ENCODE measurements around the gene TRPM3.

DNA sequence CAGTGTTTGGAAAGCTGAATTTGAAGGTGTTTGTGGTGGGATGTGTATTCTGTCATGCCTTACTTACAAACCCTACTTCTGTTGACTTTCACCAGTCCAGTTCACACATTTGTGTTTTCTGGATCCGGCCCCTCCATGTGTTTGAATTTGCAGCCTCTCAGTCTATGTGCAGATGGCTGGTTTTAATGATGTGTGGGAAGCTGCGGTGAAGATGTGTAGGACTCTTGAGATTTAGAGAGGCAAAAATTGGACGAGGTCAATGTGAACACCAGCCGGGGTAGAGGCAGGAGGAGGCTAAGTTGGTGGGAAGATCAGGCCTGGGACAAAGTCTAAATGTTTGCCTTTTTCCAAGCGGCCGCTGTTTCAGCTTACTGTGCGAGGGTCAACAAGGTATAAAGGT is 591.6 kb downstream of the TRPM3 start:
- TF ChIP-seq ZNF514 (tag by site-specific recombination; IDR thresholded peaks at IDR 0.05): no peak
- no peak for TF ChIP-seq ZNF114 (tag by site-specific recombination; IDR thresholded peaks at IDR 0.05)
- TF ChIP-seq, protein P1, sequence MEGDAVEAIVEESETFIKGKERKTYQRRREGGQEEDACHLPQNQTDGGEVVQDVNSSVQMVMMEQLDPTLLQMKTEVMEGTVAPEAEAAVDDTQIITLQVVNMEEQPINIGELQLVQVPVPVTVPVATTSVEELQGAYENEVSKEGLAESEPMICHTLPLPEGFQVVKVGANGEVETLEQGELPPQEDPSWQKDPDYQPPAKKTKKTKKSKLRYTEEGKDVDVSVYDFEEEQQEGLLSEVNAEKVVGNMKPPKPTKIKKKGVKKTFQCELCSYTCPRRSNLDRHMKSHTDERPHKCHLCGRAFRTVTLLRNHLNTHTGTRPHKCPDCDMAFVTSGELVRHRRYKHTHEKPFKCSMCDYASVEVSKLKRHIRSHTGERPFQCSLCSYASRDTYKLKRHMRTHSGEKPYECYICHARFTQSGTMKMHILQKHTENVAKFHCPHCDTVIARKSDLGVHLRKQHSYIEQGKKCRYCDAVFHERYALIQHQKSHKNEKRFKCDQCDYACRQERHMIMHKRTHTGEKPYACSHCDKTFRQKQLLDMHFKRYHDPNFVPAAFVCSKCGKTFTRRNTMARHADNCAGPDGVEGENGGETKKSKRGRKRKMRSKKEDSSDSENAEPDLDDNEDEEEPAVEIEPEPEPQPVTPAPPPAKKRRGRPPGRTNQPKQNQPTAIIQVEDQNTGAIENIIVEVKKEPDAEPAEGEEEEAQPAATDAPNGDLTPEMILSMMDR (tag by site-specific recombination; IDR thresholded peaks at IDR 0.05): no peak
- no peak for TF ChIP-seq TCF7L2 (IDR thresholded peaks at IDR 0.05; ENCODE audit: borderline replicate concordance, low read depth, low read length)
- TF ChIP-seq ZNF561 (tag by site-specific recombination; IDR thresholded peaks at IDR 0.05; ENCODE audit: borderline replicate concordance): no peak
- TF ChIP-seq ZNF398 (tag by site-specific recombination; IDR thresholded peaks at IDR 0.05): no peak
- TF ChIP-seq YY1 (tag by site-specific recombination; IDR thresholded peaks at IDR 0.05): no peak
- no peak for TF ChIP-seq TRIM28 (IDR thresholded peaks at IDR 0.05; ENCODE audit: borderline replicate concordance, low read length)
- TF ChIP-seq ZNF600 (tag by site-specific recombination; IDR thresholded peaks at IDR 0.05): no peak
- TF ChIP-seq ZNF132 (tag by site-specific recombination; IDR thresholded peaks at IDR 0.05; ENCODE audit: borderline replicate concordance): no peak
- no peak for TF ChIP-seq KLF9 (tag by site-specific recombination; IDR thresholded peaks at IDR 0.05; ENCODE audit: low read depth)
- TF ChIP-seq, protein P2, sequence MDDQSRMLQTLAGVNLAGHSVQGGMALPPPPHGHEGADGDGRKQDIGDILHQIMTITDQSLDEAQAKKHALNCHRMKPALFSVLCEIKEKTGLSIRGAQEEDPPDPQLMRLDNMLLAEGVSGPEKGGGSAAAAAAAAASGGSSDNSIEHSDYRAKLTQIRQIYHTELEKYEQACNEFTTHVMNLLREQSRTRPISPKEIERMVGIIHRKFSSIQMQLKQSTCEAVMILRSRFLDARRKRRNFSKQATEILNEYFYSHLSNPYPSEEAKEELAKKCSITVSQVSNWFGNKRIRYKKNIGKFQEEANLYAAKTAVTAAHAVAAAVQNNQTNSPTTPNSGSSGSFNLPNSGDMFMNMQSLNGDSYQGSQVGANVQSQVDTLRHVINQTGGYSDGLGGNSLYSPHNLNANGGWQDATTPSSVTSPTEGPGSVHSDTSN (CRISPR knock-in tag; IDR thresholded peaks at IDR 0.05): no peak
- TF ChIP-seq, protein P3, sequence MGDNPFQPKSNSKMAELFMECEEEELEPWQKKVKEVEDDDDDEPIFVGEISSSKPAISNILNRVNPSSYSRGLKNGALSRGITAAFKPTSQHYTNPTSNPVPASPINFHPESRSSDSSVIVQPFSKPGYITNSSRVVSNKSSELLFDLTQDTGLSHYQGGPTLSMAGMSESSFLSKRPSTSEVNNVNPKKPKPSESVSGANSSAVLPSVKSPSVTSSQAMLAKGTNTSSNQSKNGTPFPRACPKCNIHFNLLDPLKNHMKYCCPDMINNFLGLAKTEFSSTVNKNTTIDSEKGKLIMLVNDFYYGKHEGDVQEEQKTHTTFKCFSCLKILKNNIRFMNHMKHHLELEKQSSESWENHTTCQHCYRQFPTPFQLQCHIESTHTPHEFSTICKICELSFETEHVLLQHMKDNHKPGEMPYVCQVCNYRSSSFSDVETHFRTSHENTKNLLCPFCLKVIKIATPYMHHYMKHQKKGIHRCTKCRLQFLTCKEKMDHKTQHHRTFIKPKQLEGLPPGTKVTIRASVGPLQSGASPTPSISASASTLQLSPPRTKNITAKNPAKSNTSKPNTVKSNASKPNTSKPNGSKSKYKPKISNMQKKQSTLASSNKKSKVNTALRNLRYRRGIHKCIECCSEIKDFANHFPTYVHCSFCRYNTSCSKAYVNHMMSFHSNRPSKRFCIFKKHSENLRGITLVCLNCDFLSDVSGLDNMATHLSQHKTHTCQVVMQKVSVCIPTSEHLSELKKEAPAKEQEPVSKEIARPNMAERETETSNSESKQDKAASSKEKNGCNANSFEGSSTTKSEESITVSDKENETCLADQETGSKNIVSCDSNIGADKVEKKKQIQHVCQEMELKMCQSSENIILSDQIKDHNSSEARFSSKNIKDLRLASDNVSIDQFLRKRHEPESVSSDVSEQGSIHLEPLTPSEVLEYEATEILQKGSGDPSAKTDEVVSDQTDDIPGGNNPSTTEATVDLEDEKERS (tag by site-specific recombination; IDR thresholded peaks at IDR 0.05): no peak
- no peak for TF ChIP-seq ZNF280C (tag by site-specific recombination; IDR thresholded peaks at IDR 0.05)
